Prostate gland (tissue), 2 donors: Measurements from ENCODE around the gene CARD9.

ENCODE experiments used
- CTCF ChIP-seq, 4 experiments: fragments of 200-600 bp in 2 of 4; fragments of 450-650 bp in 2 of 4; sonication (generic) in 2 of 4; IDR thresholded peaks; 1 replicate in 3 of 4; 2 replicates in 1 of 4; pipeline ENCODE4 v1.5.1; 2016 to 2019; ENCODE audit warnings: antibody characterized with exemption in 4 of 4, mild to moderate bottlenecking in 2 of 4, moderate library complexity in 2 of 4
- POLR2A ChIP-seq: fragments of 450-650 bp; IDR thresholded peaks from one replicate; pipeline ENCODE4 v1.6.1; 2016; ENCODE audit warnings: antibody characterized with exemption, mild to moderate bottlenecking

GRCh38 chr9:136346927-136347465, 26.5 kb downstream of the CARD9 start:
- TF ChIP-seq CTCF (IDR thresholded peaks at IDR 0.05), result no peak
- no peak for TF ChIP-seq POLR2A
